ENCODE data around the gene XAGE3.
"Not testable (repeated sequence)": the region's sequence is repeated elsewhere in the genome, so short reads cannot be mapped to it uniquely, and the experiment has no call there.

GRCh38 chrX:52856991-52857525 is 10.8 kb downstream of the XAGE3 start:
- TF ChIP-seq CTCF, POLR2A (IDR thresholded peaks at IDR 0.05): not testable (repeated sequence)
